HG02973 (cell line): ENCODE results near the gene DBNL.
A peak's percentile ranks its signal among the peaks of the same experiment; 100 is the strongest.
"Not testable (repeated sequence)": the region's sequence is repeated elsewhere in the genome, so short reads cannot be mapped to it uniquely, and the experiment has no call there.

Experiments used
- ATAC-seq: cut with Tn5 transposase; IDR thresholded peaks from one replicate; pipeline ENCODE4 v1.9.1; 2021; ENCODE audit warnings: moderate library complexity; ENCODE audit not compliant: unreplicated experiment

The DBNL gene

DNA sequence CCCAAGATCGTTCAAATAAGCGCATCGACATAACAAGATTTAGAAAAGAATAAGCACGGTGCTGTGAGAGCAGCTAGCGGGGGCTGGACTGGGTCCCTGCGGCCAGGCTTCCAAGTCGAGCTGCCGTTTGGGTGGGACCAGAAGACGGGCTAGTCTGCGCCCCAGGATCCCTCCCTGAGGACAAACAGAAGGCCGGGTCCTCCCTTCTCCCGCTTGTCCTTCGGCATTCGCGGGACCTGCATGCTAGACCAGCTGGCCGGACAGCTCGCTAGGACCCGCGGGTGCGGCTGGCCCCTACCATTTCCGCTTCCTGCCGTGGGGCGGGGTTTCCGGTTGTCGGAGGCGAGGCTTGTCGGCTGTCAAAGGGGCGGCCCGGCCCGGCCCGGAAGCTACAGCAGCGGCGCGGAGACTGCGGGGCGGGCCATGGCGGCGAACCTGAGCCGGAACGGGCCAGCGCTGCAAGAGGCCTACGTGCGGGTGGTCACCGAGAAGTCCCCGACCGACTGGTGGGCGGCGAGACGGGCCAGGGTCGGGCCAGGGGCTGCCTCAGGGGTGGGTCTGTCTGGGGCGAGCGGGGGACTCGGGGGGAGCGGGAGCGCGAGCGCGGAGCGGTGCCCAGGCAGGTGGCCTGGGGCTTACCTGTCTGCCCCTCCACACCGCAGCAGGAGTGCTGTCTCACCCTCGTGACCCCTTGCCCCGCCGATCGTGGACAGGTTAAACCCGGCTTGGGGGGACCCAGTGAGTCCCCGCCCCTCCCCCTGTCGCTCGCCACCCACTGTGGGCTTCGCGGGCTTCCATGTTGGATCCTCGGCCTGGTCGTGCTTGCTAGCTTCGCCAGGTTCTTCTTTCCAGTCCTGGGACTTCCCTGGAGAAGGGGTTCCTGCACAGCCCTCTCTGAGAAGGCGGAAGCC is at the start of gene DBNL:
Gene DBNL, plus strand, starts transcription at position 388 of the 911 bp plus-strand sequence. Its CDS starts 36 bp downstream, at position 424.
- ATAC-seq, result peak; percentile 64

- not testable (repeated sequence) for ATAC-seq
Measured at GRCh38 chr7:43997532-43997931, 47.0 kb upstream of the DBNL start, which contains the start of gene SPDYE1. SPDYE1 (plus strand) TSS chr7:43997897; CDS start chr7:43999950, 2,053 bp downstream.

DNA sequence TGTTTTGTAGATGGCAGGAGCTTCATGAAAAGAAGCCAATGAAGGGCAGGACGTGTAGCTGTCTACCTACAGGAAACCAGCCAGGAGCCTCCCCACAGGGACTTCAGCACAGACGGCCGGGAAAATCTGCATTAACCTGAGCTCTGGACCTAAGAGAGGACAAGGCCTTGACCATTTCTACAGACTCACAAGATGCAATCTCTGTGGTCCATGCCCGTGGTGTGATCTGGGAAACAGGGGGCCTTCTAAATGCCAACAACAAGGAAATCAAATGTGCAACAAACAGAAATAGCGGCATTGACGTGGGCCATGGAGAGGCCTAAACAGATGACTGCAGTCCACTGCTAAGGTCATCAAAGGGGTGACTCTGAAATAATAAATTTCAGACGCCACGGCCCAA is 32.4 kb upstream of the DBNL start:
- ATAC-seq, result not testable (repeated sequence)

GRCh38 chr7:44015090-44015489 is 29.4 kb upstream of the DBNL start:
- not testable (repeated sequence) for ATAC-seq

GRCh38 chr7:44018857-44019807 is 25.4 kb upstream of the DBNL start:
- peak; percentile 87 for ATAC-seq

GRCh38 chr7:44019825-44020224 is 24.7 kb upstream of the DBNL start:
- not testable (repeated sequence) for ATAC-seq

GRCh38 chr7:44022069-44022468 is 22.4 kb upstream of the DBNL start:
- ATAC-seq, result not testable (repeated sequence)

- ATAC-seq, result not testable (repeated sequence)
Measured at GRCh38 chr7:44022796-44023467, 21.6 kb upstream of the DBNL start.

- ATAC-seq, result not testable (repeated sequence)
Measured at GRCh38 chr7:44029433-44029832, 15.1 kb upstream of the DBNL start.

DNA sequence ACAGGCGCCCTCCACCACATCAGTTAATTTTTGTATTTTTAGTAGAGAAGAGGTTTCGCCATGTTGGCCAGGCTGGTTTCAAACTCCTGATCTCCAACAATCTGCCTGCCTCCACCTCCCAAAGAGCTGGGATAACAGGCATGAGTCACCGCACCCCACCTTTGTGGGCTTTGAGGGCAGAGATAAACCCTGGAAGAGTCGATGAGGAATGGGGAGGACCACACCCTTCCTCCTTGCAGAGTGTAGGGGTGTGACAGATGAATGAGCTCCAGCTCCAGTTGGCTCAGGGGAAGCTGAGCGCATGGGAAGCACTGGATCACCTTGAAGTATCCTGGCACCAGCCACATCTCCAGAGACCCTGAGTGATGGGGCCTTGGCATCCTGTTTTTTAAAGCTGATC is 14.5 kb upstream of the DBNL start:
- ATAC-seq, result not testable (repeated sequence)

GRCh38 chr7:44031319-44031718 is 13.2 kb upstream of the DBNL start:
- ATAC-seq, result not testable (repeated sequence)

DNA sequence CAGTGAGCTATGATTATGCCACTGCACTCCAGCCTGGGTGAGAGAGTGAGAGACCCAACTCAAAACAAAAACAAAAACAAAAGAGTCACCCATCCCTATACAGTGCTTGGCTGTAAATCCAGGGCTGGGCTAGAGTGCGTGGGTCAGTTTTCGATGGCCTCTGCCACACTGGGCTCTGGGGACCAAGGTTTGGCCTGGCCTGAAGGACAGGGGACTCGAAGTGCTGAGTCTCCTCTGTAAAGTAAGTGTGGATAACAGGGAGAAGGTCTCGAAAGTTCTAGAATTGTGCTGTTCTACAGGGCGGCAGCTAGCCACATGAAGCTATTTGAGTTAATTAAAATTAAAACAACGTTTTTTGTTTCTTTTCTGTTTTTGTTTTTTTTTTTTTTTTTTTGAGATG is 12.5 kb upstream of the DBNL start:
- ATAC-seq, result not testable (repeated sequence)

DNA sequence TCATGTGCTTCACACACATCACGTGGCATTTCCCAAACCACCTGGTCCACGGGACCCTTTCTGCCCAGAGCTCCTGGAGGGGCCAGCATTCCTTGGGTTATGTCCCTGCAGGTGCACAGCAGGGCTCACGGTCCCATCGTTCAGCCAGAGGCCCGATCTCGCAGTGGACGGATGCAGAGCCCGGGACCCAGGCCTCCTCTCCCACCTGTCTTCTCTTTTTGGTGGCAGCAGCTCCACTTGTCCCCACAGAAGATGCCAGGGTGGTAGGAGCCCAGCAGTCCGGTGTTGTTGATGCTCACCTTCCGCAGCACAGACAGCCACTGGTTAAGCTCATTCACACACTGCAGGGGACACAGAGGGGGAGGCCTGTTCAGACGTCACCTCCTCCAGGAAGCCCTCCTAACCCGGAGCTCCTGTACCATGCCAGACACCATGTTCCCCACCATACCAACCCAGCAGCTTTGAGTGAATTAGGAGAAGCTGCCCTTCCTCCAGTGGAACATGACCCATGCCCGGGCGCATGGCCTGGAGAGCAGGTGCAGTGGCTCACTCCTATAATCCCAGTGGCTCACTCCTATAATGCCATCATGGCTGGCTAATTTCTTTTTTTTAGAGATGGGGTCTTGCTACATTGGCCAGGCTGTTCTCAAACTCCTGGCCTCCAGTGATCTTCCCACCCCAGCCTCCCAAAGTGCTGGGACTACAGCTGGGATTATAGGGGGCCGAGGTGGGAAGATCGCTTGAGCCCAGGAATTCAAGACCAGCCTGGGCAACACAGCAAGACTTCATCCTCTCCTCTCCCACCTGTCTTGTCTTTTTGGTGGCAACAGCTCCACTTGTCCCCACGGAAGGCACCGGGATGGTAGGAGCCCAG is 10.3 kb upstream of the DBNL start:
- ATAC-seq, result not testable (repeated sequence)

- ATAC-seq, result not testable (repeated sequence)
Measured at GRCh38 chr7:44036364-44036763, 8.1 kb upstream of the DBNL start.

DNA sequence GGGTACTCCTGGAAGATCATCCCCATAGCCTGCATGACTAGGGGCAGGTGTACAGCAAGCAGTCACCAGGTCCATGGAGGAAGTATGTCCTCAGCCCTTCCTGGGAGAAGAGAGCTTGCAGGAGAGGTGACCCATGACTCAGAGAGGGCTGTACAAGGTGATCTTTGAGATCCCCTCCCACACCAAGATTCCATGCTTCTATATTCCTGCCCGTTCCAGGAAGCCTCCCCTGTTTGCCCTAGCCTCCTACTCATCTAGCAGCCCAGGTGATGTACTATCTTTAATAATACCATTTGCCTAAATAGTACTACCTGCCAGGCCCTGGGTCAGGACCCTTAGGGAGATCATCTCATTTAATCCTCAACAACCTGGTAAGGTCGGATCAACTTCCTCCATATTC is 6.6 kb upstream of the DBNL start:
- ATAC-seq, result not testable (repeated sequence)

- not testable (repeated sequence) for ATAC-seq
Measured at GRCh38 chr7:44038553-44038952, 5.9 kb upstream of the DBNL start.

DNA sequence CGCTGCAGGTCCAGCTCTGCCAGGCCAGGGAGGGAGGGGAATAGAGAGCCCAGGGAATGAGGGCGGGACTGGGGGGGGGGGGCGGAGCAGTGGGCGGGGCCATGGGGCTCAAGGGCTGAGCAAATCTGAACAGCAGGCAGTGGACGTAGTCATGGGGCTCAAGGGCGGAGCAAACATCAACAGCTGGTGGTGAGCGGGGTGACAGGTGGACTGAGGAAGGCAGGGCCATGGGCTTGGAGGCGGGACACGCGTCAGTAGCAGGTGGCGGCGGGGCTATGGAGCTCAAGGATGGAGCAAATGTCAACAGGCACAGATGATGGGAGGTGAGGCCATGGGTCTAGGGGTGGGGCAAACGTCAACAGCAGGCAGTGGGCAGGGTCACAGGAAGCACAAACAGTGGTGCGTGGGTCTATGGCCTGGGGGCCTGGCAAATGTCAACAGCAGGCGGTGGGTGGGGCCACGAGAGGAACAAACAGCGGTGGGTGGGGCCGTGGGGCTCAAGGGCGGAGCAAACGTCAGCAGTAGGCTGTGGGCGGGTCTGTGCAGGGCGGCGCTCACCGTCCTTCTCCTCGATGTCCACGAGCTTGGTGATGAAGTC is 5.4 kb upstream of the DBNL start:
- ATAC-seq, result peak; percentile 47

DNA sequence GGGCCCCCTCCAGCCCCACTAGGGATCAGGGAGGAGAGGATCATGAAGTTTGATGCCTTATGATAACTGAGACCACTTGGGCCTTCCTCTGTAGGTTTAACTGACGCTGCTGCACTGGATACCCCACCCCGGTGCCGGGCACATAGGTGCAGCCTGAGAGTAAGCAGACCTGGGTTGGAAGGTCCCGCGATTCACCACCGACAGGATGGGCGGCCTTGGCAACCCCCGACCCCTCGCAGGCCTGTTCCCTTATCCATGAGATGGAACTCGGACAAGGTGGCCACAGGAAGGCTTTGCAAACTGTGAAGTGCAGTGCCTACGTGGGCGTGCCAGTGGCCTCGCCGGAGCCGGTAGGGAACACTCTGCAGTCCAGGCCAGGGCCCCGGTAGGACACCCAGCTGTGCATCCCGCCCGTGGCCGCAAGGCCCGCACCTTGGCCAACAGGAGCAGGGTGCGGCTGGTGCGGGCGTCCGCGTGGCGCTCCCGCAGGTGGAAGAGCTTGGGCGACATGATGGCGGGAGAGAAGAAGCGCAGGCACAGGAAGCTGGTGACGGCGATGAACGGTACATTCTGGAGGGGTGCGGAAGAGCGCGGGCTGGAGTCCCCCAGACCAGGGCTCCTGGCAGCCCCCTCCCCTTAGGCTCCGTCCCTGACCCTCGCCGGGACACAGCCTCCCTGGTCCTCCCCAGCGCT is 4.6 kb upstream of the DBNL start:
- peak; percentile 7 for ATAC-seq

DNA sequence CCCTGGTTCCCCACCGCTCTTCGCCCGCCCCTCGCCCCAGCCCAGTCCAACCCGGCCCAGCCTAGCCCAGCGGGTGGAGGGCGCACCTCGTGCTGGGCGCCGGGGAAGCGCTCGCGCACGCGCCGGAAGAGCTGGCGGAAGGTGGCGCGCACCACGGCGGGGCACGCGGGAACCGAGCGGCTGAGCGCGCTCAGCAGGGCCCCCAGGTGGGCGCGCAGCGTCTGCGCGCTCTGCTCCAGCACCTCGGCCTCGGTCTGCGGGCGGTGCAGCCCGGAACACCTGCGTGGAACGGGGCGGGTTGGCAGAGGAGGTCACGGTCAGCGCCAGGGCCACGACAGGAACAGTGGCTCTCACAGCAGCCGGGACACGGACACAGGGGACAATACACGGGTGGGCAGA is 4.0 kb upstream of the DBNL start:
- peak; percentile 43 for ATAC-seq
